ENCODE measurements around the gene ZCCHC3.

Gene ZCCHC3

GRCh38 chr20:284172-284571, 13.2 kb upstream of the ZCCHC3 start:
- no peak for DNase-seq

GRCh38 chr20:286508-286907, 10.9 kb upstream of the ZCCHC3 start:
- DNase-seq: no peak

GRCh38 chr20:288956-289692, 8.2 kb upstream of the ZCCHC3 start:
- DNase-seq: no peak

GRCh38 chr20:289693-290083, 7.7 kb upstream of the ZCCHC3 start:
- DNase-seq: no peak

- peak; percentile 80 for DNase-seq
Measured at GRCh38 chr20:290084-290831, 7.1 kb upstream of the ZCCHC3 start, which contains the start of gene C20orf96. Gene C20orf96 (minus strand): TSS chr20:290750. CDS start chr20:290610, 140 bp downstream.

GRCh38 chr20:294602-295001, 2.8 kb upstream of the ZCCHC3 start:
- DNase-seq: no peak

GRCh38 chr20:295804-296203, 1.6 kb upstream of the ZCCHC3 start:
- DNase-seq: no peak

GRCh38 chr20:297925-298775, 780 bp downstream of the ZCCHC3 start:
- DNase-seq: peak; percentile 38

GRCh38 chr20:298776-299391, 1.5 kb downstream of the ZCCHC3 start:
- no peak for DNase-seq

GRCh38 chr20:300345-300990, 3.1 kb downstream of the ZCCHC3 start:
- no peak for DNase-seq

- DNase-seq: no peak
Measured at GRCh38 chr20:301886-302848, 4.8 kb downstream of the ZCCHC3 start.

- no peak for DNase-seq
Measured at GRCh38 chr20:305745-306144, 8.4 kb downstream of the ZCCHC3 start.

- DNase-seq: no peak
Measured at GRCh38 chr20:308427-309038, 11.2 kb downstream of the ZCCHC3 start.

- no peak for DNase-seq
Measured at GRCh38 chr20:309306-309840, 12.0 kb downstream of the ZCCHC3 start.

- peak; percentile 69 for DNase-seq
Measured at GRCh38 chr20:309841-310644, 12.7 kb downstream of the ZCCHC3 start.

- no peak for DNase-seq
Measured at GRCh38 chr20:310645-311044, 13.3 kb downstream of the ZCCHC3 start.

GRCh38 chr20:311609-312008, 14.2 kb downstream of the ZCCHC3 start:
- no peak for DNase-seq

GRCh38 chr20:312067-312466, 14.7 kb downstream of the ZCCHC3 start:
- no peak for DNase-seq

GRCh38 chr20:312866-313265, 15.5 kb downstream of the ZCCHC3 start:
- DNase-seq: no peak

GRCh38 chr20:313402-313801, 16.0 kb downstream of the ZCCHC3 start:
- no peak for DNase-seq
